ENCODE measurements around the gene SNX18.

SNX18 gene

DNA sequence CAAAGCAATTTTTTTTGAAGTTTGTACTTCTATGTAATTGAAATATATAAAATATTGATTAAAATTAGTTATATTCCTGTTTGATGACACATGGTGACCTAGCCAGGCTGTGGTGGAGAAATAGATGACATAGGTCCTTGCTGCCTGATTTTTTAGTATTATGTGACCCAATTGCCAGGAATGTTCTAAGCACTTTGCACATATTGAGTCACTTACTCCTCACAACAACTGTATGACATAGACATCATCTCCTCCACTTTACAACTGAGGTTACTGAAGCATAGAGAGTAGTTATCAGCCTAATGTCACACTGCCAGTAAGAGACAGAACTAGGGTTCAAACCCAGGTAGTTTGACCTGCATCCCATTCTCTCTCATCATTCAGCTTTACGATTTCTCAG is 26.2 kb upstream of the SNX18 start:
- Histone ChIP-seq H3K9me3 (ENCODE audit: control insufficient read depth, insufficient read depth, low read length) (no peaks in the 10 kb centered on the region), H3K36me3 (ENCODE audit: control insufficient read depth, insufficient read depth, low read length) (no peaks in the 10 kb centered on the region), H3K9ac (ENCODE audit: low read depth, low read length) (no peak overlapping the region)

GRCh38 chr5:54492178-54492577 is 25.4 kb upstream of the SNX18 start:
- Histone ChIP-seq H3K9ac (ENCODE audit: low read depth, low read length) (no peak overlapping the region), H3K36me3 (ENCODE audit: control insufficient read depth, insufficient read depth, low read length) (no peaks in the 10 kb centered on the region), H3K4me3 (ENCODE audit: low read depth, low read length) (no peak overlapping the region), H3K27me3 (ENCODE audit: control insufficient read depth, insufficient read depth, low read length) (no peaks in the 10 kb centered on the region), H3K4me1 (ENCODE audit: control insufficient read depth, insufficient read depth, low read length) (no peaks in the 10 kb centered on the region), H3K9me3 (ENCODE audit: control insufficient read depth, insufficient read depth, low read length) (no peaks in the 10 kb centered on the region)

More for the DNA sequence above, 26.2 kb upstream of the SNX18 start:
- Histone ChIP-seq H3K27me3 (ENCODE audit: control insufficient read depth, insufficient read depth, low read length) (no peaks in the 10 kb centered on the region), H3K4me3 (ENCODE audit: low read depth, low read length) (no peak overlapping the region), H3K4me1 (ENCODE audit: control insufficient read depth, insufficient read depth, low read length) (no peaks in the 10 kb centered on the region)

- Histone ChIP-seq H3K36me3 (ENCODE audit: control insufficient read depth, insufficient read depth, low read length) (peaks cover 2% of the 10 kb centered on the region), H3K4me3 (ENCODE audit: low read depth, low read length) (no peak overlapping the region), H3K9ac (ENCODE audit: low read depth, low read length) (no peak overlapping the region), H3K27me3 (ENCODE audit: control insufficient read depth, insufficient read depth, low read length) (no peaks in the 10 kb centered on the region), H3K9me3 (ENCODE audit: control insufficient read depth, insufficient read depth, low read length) (no peaks in the 10 kb centered on the region), H3K4me1 (ENCODE audit: control insufficient read depth, insufficient read depth, low read length) (no peaks in the 10 kb centered on the region)
Measured at GRCh38 chr5:54495027-54495426, 22.5 kb upstream of the SNX18 start.

- Histone ChIP-seq H3K27me3 (ENCODE audit: control insufficient read depth, insufficient read depth, low read length) (peaks cover 16% of the 10 kb centered on the region), H3K36me3 (ENCODE audit: control insufficient read depth, insufficient read depth, low read length) (peaks cover 4% of the 10 kb centered on the region), H3K9ac (ENCODE audit: low read depth, low read length) (no peak overlapping the region), H3K4me1 (ENCODE audit: control insufficient read depth, insufficient read depth, low read length) (peaks cover under 1% of the 10 kb centered on the region), H3K4me3 (ENCODE audit: low read depth, low read length) (no peak overlapping the region), H3K9me3 (ENCODE audit: control insufficient read depth, insufficient read depth, low read length) (no peaks in the 10 kb centered on the region)
Measured at GRCh38 chr5:54514291-54514690, 3.3 kb upstream of the SNX18 start.

GRCh38 chr5:54514841-54515432 is 2.6 kb upstream of the SNX18 start:
- H3K4me1 ChIP-seq (ENCODE audit: control insufficient read depth, insufficient read depth, low read length): peaks cover 7% of the 10 kb centered on the region
- no peaks in the 10 kb centered on the region for H3K9me3 ChIP-seq (ENCODE audit: control insufficient read depth, insufficient read depth, low read length)
- no peak overlapping the region for H3K9ac ChIP-seq (ENCODE audit: low read depth, low read length)
- H3K36me3 ChIP-seq (ENCODE audit: control insufficient read depth, insufficient read depth, low read length): peaks cover 4% of the 10 kb centered on the region
- no peak overlapping the region for H3K4me3 ChIP-seq (ENCODE audit: low read depth, low read length)
- H3K27me3 ChIP-seq (ENCODE audit: control insufficient read depth, insufficient read depth, low read length): peaks cover 22% of the 10 kb centered on the region

DNA sequence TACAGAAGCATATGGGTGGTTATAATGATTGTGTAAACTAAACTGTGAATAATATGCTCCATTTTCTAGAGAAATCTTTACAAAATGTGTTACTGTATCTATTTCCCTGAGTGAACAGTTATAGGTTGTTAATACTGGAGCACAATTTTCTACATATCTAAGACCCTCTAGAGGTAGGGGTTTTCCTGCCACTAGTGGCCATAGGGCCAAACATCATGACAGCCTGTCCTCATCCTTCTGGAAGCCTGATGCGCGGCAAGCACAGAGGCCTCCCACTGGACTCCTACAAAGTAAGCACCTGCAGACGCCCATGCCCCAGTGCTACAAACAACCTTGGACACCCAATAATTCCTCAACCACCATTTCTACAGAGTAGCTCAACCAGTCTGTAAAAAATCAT is 1.9 kb upstream of the SNX18 start:
- Histone ChIP-seq H3K36me3 (ENCODE audit: control insufficient read depth, insufficient read depth, low read length) (peaks cover 4% of the 10 kb centered on the region), H3K9me3 (ENCODE audit: control insufficient read depth, insufficient read depth, low read length) (no peaks in the 10 kb centered on the region), H3K27me3 (ENCODE audit: control insufficient read depth, insufficient read depth, low read length) (peaks cover 22% of the 10 kb centered on the region), H3K4me3 (ENCODE audit: low read depth, low read length) (no peak overlapping the region), H3K4me1 (ENCODE audit: control insufficient read depth, insufficient read depth, low read length) (peaks cover 7% of the 10 kb centered on the region), H3K9ac (ENCODE audit: low read depth, low read length) (no peak overlapping the region)

DNA sequence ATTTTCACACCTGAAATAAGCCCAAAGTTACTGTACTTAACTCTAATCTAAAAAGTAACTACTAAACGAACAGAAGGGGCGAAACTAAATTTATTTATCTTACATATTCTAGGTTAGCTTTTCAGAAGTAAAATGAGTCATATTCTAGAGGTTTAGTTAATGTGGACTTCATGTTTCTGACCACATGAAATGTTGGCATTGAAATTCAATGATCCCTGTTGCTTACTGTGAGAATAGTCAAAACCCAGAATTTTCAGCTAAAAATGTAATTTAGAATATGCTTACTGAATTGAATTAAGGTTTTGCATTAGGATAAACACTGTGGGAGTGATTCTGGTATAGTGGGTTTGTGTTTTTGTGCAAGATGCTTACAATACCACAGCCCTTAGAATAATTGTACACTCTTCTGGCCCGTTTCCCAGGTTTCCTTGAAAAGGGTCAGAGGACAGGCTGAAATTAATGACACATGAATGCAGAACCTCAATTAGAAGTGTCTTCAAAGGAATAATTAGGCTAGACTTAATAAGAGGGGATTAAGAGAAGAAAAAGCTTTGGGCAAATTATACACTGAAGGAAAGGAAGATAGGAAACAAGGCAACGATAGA is 1.4 kb upstream of the SNX18 start:
- Histone ChIP-seq H3K27me3 (ENCODE audit: control insufficient read depth, insufficient read depth, low read length) (peaks cover 22% of the 10 kb centered on the region), H3K9me3 (ENCODE audit: control insufficient read depth, insufficient read depth, low read length) (no peaks in the 10 kb centered on the region), H3K36me3 (ENCODE audit: control insufficient read depth, insufficient read depth, low read length) (peaks cover 4% of the 10 kb centered on the region), H3K4me3 (ENCODE audit: low read depth, low read length) (no peak overlapping the region), H3K4me1 (ENCODE audit: control insufficient read depth, insufficient read depth, low read length) (peaks cover 7% of the 10 kb centered on the region), H3K9ac (ENCODE audit: low read depth, low read length) (no peak overlapping the region)

GRCh38 chr5:54517174-54517511 is 416 bp upstream of the SNX18 start:
- Histone ChIP-seq H3K9me3 (ENCODE audit: control insufficient read depth, insufficient read depth, low read length) (no peaks in the 10 kb centered on the region), H3K9ac (ENCODE audit: low read depth, low read length) (no peak overlapping the region), H3K27me3 (ENCODE audit: control insufficient read depth, insufficient read depth, low read length) (peaks cover 22% of the 10 kb centered on the region), H3K36me3 (ENCODE audit: control insufficient read depth, insufficient read depth, low read length) (peaks cover 4% of the 10 kb centered on the region), H3K4me1 (ENCODE audit: control insufficient read depth, insufficient read depth, low read length) (peaks cover 7% of the 10 kb centered on the region), H3K4me3 (ENCODE audit: low read depth, low read length) (peak overlapping the region; percentile 57)

- Histone ChIP-seq H3K4me3 (ENCODE audit: low read depth, low read length) (peak overlapping the region; percentile 79), H3K4me1 (ENCODE audit: control insufficient read depth, insufficient read depth, low read length) (peaks cover 7% of the 10 kb centered on the region), H3K9me3 (ENCODE audit: control insufficient read depth, insufficient read depth, low read length) (no peaks in the 10 kb centered on the region), H3K9ac (ENCODE audit: low read depth, low read length) (peak overlapping the region; percentile 81), H3K27me3 (ENCODE audit: control insufficient read depth, insufficient read depth, low read length) (peaks cover 22% of the 10 kb centered on the region), H3K36me3 (ENCODE audit: control insufficient read depth, insufficient read depth, low read length) (peaks cover 4% of the 10 kb centered on the region)
Measured at GRCh38 chr5:54518146-54518817, 723 bp downstream of the SNX18 start.

- Histone ChIP-seq H3K4me3 (ENCODE audit: low read depth, low read length) (peak overlapping the region; percentile 79), H3K9me3 (ENCODE audit: control insufficient read depth, insufficient read depth, low read length) (no peaks in the 10 kb centered on the region), H3K36me3 (ENCODE audit: control insufficient read depth, insufficient read depth, low read length) (peaks cover 4% of the 10 kb centered on the region), H3K4me1 (ENCODE audit: control insufficient read depth, insufficient read depth, low read length) (peaks cover 11% of the 10 kb centered on the region), H3K9ac (ENCODE audit: low read depth, low read length) (no peak overlapping the region), H3K27me3 (ENCODE audit: control insufficient read depth, insufficient read depth, low read length) (peaks cover 22% of the 10 kb centered on the region)
Measured at GRCh38 chr5:54518818-54519508, 1.4 kb downstream of the SNX18 start.

- Histone ChIP-seq H3K9ac (ENCODE audit: low read depth, low read length) (no peak overlapping the region), H3K4me1 (ENCODE audit: control insufficient read depth, insufficient read depth, low read length) (peaks cover 15% of the 10 kb centered on the region), H3K9me3 (ENCODE audit: control insufficient read depth, insufficient read depth, low read length) (no peaks in the 10 kb centered on the region), H3K27me3 (ENCODE audit: control insufficient read depth, insufficient read depth, low read length) (peaks cover 22% of the 10 kb centered on the region), H3K36me3 (ENCODE audit: control insufficient read depth, insufficient read depth, low read length) (peaks cover 4% of the 10 kb centered on the region), H3K4me3 (ENCODE audit: low read depth, low read length) (peak overlapping the region; percentile 79)
Measured at GRCh38 chr5:54519509-54519876, 1.9 kb downstream of the SNX18 start.

All from iPS-15b (cell line).